Chondrocyte (in vitro differentiated cells): ENCODE results near the gene ATL1. TPM values are rescaled to one million over a fixed set of nuclear protein-coding genes. Genes with fewer than 3 reads are reported as not detected.
"Not testable (repeated sequence)": the region's sequence is repeated elsewhere in the genome, so short reads cannot be mapped to it uniquely, and the experiment has no call there.

ENCODE experiments used
- DNase-seq: peaks from one replicate; pipeline ENCODE4 v3.0.0; 2021; ENCODE audit warnings: mixed read lengths, low spot score
- H3K27ac Mint-ChIP-seq: one replicate; pipeline ENCODE4 v1.8.0; 2021; ENCODE audit warnings: mild to moderate bottlenecking, moderate library complexity, mixed read lengths; ENCODE audit not compliant: unreplicated experiment
- H3K27me3 Mint-ChIP-seq: 2 replicates; pipeline ENCODE4 v1.8.0; 2021; ENCODE audit warnings: low read depth, mixed read lengths
- H3K36me3 Mint-ChIP-seq: 2 replicates; pipeline ENCODE4 v1.8.0; 2021; ENCODE audit warnings: low read depth, mixed read lengths
- H3K4me1 Mint-ChIP-seq: 2 replicates; pipeline ENCODE4 v1.8.0; 2021; ENCODE audit warnings: low read depth, mild to moderate bottlenecking, mixed read lengths
- H3K4me3 Mint-ChIP-seq: one replicate; pipeline ENCODE4 v1.8.0; 2021; ENCODE audit warnings: mild to moderate bottlenecking, moderate library complexity, mixed read lengths; ENCODE audit not compliant: unreplicated experiment
- H3K9me3 Mint-ChIP-seq: 2 replicates; pipeline ENCODE4 v1.8.0; 2021; ENCODE audit warnings: low read depth, mixed read lengths
- CTCF ChIP-seq: fragments of 200-600 bp; sonication (generic); IDR thresholded peaks from 2 replicates; pipeline ENCODE4 v1.5.0; 2021; ENCODE audit warnings: antibody characterized with exemption, mild to moderate bottlenecking, moderate library complexity
- total RNA-seq: library from RNA; stranded (reverse); gene quantifications from 3 replicates; pipeline ENCODE4 v1.2.1, GENCODE V29; 2021

ATL1 gene
- total RNA-seq, 1 donor from 2014 or later, result 19.0 TPM

DNA sequence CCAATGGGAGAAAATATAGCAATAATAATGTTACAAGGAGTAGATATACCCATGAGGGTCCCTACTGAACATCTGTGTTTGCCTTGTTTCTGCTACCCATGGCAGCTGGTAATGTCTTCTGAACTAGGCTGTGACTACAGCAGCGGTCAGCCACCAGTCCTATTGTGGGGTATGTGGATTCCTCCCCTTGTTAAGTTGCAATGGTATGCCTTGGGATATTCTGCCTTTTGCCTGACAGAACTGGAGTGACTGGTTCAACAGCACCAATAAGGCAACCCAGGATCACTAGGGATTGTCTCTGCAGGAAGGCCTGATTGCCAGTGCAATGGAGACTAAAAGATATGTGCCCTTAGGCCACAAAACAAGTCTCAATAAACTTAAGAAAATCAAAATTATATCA is 9.7 kb upstream of the ATL1 start:
- Mint-ChIP-seq H3K4me1 (peaks cover 5% of the 10 kb centered on the region), H3K27me3 (peaks cover 11% of the 10 kb centered on the region), H3K4me3 (no peak overlapping the region), H3K36me3 (peaks cover 2% of the 10 kb centered on the region), H3K27ac (no peak overlapping the region), H3K9me3 (no peaks in the 10 kb centered on the region)
- DNase-seq, result no peak
- TF ChIP-seq CTCF, result no peak

DNA sequence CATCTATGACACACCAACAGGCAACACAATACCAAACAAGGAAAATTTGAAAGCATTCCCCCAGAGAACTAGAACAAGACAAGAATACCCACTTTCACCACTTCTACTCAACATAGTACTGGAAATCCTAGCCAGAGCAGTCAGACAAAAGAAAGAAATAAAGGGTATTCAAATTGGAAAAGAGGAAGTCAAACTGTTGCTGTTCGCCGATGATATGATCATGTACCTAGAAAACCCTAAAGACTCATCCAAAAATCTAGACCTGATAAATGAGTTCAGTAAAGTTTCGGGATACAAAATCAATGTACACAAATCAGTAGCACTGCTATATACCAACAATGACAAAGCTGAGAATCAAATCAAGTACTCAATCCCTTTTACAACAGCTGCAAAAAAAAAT is 8.1 kb upstream of the ATL1 start:
- Mint-ChIP-seq H3K4me1 (no peaks in the 10 kb centered on the region), H3K9me3 (no peaks in the 10 kb centered on the region)
- no peak for DNase-seq

GRCh38 chr14:50552796-50553195 is 7.1 kb upstream of the ATL1 start:
- H3K36me3 Mint-ChIP-seq, H3K4me1 Mint-ChIP-seq, H3K9me3 Mint-ChIP-seq, DNase-seq, H3K27ac Mint-ChIP-seq, H3K4me3 Mint-ChIP-seq: not testable (repeated sequence)
- peaks cover 13% of the 10 kb centered on the region for H3K27me3 Mint-ChIP-seq

More for the DNA sequence above, 8.1 kb upstream of the ATL1 start:
- Mint-ChIP-seq H3K4me3 (no peak overlapping the region), H3K27me3 (peaks cover 11% of the 10 kb centered on the region), H3K36me3 (peaks cover 2% of the 10 kb centered on the region), H3K27ac (no peak overlapping the region)
- no peak for TF ChIP-seq CTCF

DNA sequence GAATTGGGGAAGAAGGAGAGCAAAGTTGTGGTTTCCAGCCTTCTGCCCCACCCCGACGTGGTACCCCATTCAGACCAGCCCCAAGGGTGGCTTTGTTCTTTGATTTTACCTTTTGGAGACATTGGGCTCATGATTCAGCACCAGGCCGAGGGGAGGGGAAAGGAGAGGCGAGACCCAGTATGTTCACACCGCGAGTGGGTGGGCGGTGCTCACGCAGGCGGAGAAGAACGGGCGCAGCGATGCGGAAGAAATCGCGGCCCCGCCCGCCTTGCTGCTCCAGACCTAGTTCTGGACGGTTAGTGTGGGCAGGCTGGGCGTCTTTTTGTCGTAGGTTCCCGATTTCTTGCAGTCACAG is 963 bp downstream of the ATL1 start:
- peaks cover 2% of the 10 kb centered on the region for H3K27me3 Mint-ChIP-seq
- H3K4me3 Mint-ChIP-seq, result peak overlapping the region; percentile 94
- H3K27ac Mint-ChIP-seq, result peak overlapping the region; percentile 91
- no peaks in the 10 kb centered on the region for H3K9me3 Mint-ChIP-seq
- TF ChIP-seq CTCF, result no peak
- peaks cover 20% of the 10 kb centered on the region for H3K4me1 Mint-ChIP-seq
- no peak for DNase-seq
- H3K36me3 Mint-ChIP-seq, result no peaks in the 10 kb centered on the region

DNA sequence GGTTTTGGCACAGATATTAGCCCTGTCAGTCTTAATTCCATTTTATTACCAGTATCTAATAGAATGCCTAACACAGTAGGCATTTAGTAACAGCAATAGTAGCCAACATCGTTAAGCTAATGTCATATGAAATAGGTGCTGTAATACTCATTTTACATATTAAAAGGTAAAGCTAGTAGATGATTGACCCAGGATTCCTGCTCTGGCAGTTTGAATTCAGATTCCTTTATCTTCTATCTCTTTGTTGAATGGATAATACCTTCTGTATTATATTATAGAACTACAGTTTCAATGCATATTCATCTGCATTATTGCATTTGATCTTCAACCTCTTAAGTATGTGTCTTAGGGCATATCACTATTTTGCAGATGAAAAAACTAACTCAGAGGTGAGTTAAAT is 2.9 kb downstream of the ATL1 start:
- no peak for TF ChIP-seq CTCF
- Mint-ChIP-seq H3K9me3 (no peaks in the 10 kb centered on the region), H3K4me3 (no peak overlapping the region), H3K27ac (no peak overlapping the region), H3K4me1 (peaks cover 20% of the 10 kb centered on the region), H3K27me3 (no peaks in the 10 kb centered on the region), H3K36me3 (no peaks in the 10 kb centered on the region)
- DNase-seq, result no peak

DNA sequence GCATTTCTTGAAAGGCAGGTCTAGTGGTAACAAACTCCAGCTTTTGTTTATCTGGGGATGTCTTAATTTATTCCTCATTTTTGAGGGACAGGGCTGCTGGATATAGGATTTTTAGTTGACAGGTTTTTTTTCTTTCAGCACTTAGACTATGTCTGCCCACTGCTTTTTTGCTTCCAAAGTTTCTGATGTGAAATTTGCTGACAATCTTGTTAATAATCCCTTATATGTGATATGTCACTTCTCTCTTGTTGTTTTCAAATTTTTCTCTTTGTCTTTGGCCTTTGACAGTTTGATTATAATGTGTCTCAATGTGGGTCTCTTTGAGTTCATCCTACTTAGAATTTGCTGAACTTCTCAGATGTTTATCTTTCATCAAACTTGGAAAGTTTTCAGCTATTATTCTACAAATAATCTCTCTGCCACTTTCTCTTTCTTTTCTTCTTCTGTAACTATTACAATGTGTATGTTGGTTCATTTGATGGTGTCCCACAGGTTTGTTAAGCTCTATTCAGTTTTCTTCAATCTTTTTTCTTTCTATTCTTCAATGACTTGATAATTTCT is 9.8 kb downstream of the ATL1 start:
- Mint-ChIP-seq H3K4me1 (no peaks in the 10 kb centered on the region), H3K27ac (no peak overlapping the region), H3K9me3 (peaks cover 27% of the 10 kb centered on the region), H3K27me3 (no peaks in the 10 kb centered on the region), H3K36me3 (peaks cover 19% of the 10 kb centered on the region), H3K4me3 (no peak overlapping the region)
- no peak for TF ChIP-seq CTCF
- no peak for DNase-seq
